HCT116 (cell line): Measurements from ENCODE around the gene TIMM13. TPM values are rescaled to one million over a fixed set of nuclear protein-coding genes. Genes with fewer than 3 reads are reported as not detected.

Source experiments
- ATAC-seq: fragments of 200-7000 bp; cut with Tn5 transposase; 2 replicates; pipeline ENCODE4 v1.9.1; 2020; ENCODE audit warnings: mild to moderate bottlenecking, moderate library complexity
- BruUV-seq: library from RNA; stranded (reverse); fragments of 400-500 nt; replicated peaks from 2 replicates; lab custom pipeline; 2021; lab: Mats Ljungman, UMichigan
- CTCF ChIA-PET: fragments of 300-600 bp; sonication (Branson Sonifier 250); formaldehyde crosslinking; loops from one replicate; lab custom pipeline; 2021; ENCODE audit warnings: antibody characterized with exemption; lab: Charles Lee
- POLR2A ChIA-PET: fragments of 300-600, 350-600 bp; sonication (Branson Sonifier 250); formaldehyde crosslinking; loops from one replicate; lab custom pipeline; 2021; ENCODE audit warnings: antibody characterized with exemption; lab: Charles Lee
- RAD21 ChIA-PET, 2 experiments: fragments of 300-600 bp; sonication (Branson Sonifier 250); formaldehyde crosslinking; loops; one replicate each; lab custom pipeline; 2023; ENCODE audit warnings: low total read pairs in 2 of 2; ENCODE audit not compliant: uncharacterized antibody in 2 of 2, unreplicated experiment in 2 of 2, low non-redundant PET in 1 of 2; lab: Charles Lee
- DNase-seq: peaks from one replicate; pipeline ENCODE4 v3.0.0-alpha.2; 2010; ENCODE audit warnings: low read depth, low spot score
- H2AFZ ChIP-seq: fragments of 200-600 bp; shearing (Covaris generic), sonication (generic); 2 replicates; pipeline ENCODE4 v1.6.1; 2017; ENCODE audit warnings: low read depth, mixed run types, mixed read lengths, antibody characterized with exemption, low read length; ENCODE audit not compliant: poor library complexity, severe bottlenecking
- H3K27ac ChIP-seq: 2 replicates; pipeline ENCODE4 v1.5.1; 2012; ENCODE audit warnings: low read depth, low read length
- H3K27me3 ChIP-seq: fragments of 200-600 bp; sonication (generic); 2 replicates; pipeline ENCODE4 v1.6.1; 2016; ENCODE audit warnings: mixed run types, low read length, mixed read lengths; ENCODE audit not compliant: insufficient read depth
- H3K36me3 ChIP-seq, 2 experiments: fragments of 200-500 bp in 1 of 2; fragments of 200-600 bp in 1 of 2; sonication (Bioruptor generic) in 1 of 2; sonication (generic) in 1 of 2; 2 replicates each; pipeline versions ENCODE4 v1.5.1 to v1.6.1; 2014 to 2016; ENCODE audit warnings: low read length in 2 of 2, inconsistent platforms in 1 of 2, mixed read lengths in 1 of 2, mixed run types in 1 of 2; ENCODE audit not compliant: insufficient read depth in 2 of 2, control insufficient read depth in 1 of 2
- H3K4me1 ChIP-seq, 2 experiments: fragments of 200-600 bp in 1 of 2; sonication (generic) in 1 of 2; 2 replicates each; pipeline versions ENCODE4 v1.5.1 to v1.6.1; 2012 to 2017; ENCODE audit warnings: low read length in 2 of 2, inconsistent platforms in 1 of 2, mild to moderate bottlenecking in 1 of 2, mixed read lengths in 1 of 2, mixed run types in 1 of 2, moderate library complexity in 1 of 2; ENCODE audit not compliant: insufficient read depth in 2 of 2, control insufficient read depth in 1 of 2
- H3K4me2 ChIP-seq: fragments of 200-600 bp; sonication (generic); 2 replicates; pipeline ENCODE4 v1.6.1; 2017; ENCODE audit warnings: mixed run types, low read length, mixed read lengths
- H3K4me3 ChIP-seq, 2 experiments: fragments of 200-600 bp in 1 of 2; sonication (generic) in 1 of 2; replicated peaks in 1 of 2; 2 replicates each; pipeline ENCODE4 v1.5.1; 2011 to 2016; ENCODE audit warnings: low read length in 2 of 2, control low read depth in 1 of 2, low read depth in 1 of 2, mild to moderate bottlenecking in 1 of 2, mixed read lengths in 1 of 2, mixed run types in 1 of 2
- H3K79me2 ChIP-seq: fragments of 200-600 bp; sonication (generic); 2 replicates; pipeline ENCODE4 v1.6.1; 2017; ENCODE audit warnings: mild to moderate bottlenecking, mixed run types, low read length, moderate library complexity, mixed read lengths; ENCODE audit not compliant: insufficient read depth
- H3K9ac ChIP-seq: fragments of 200-600 bp; sonication (generic); 2 replicates; pipeline ENCODE4 v1.6.1; 2016; ENCODE audit warnings: low read length, mixed read lengths
- H3K9me2 ChIP-seq: fragments of 200-600 bp; sonication (generic), shearing (Covaris generic); 2 replicates; pipeline ENCODE4 v1.6.1; 2017; ENCODE audit warnings: mixed run types, mild to moderate bottlenecking, moderate library complexity; ENCODE audit not compliant: insufficient read depth
- H3K9me3 ChIP-seq, 2 experiments: fragments of 200-500 bp in 1 of 2; fragments of 200-600 bp in 1 of 2; sonication (Bioruptor generic) in 1 of 2; sonication (generic) in 1 of 2; 2 replicates each; pipeline ENCODE4 v1.6.1; 2014 to 2017; ENCODE audit warnings: low read length in 2 of 2, mixed read lengths in 2 of 2, inconsistent platforms in 1 of 2, low read depth in 1 of 2, mild to moderate bottlenecking in 1 of 2, mixed run types in 1 of 2, moderate library complexity in 1 of 2; ENCODE audit not compliant: control insufficient read depth in 1 of 2, insufficient read depth in 1 of 2
- H4K20me1 ChIP-seq: fragments of 200-600 bp; sonication (generic), shearing (Covaris generic); 2 replicates; pipeline ENCODE4 v1.6.1; 2017; ENCODE audit warnings: mixed run types, mild to moderate bottlenecking, moderate library complexity; ENCODE audit not compliant: insufficient read depth
- EGR1 ChIP-seq: IDR thresholded peaks from 2 replicates; pipeline ENCODE4 v1.6.1; 2012; ENCODE audit warnings: low read depth
- ELF1 ChIP-seq: IDR thresholded peaks from 2 replicates; pipeline ENCODE4 v1.6.1; 2012; ENCODE audit warnings: low read depth, borderline replicate concordance
- POLR2AphosphoS5 ChIP-seq: IDR thresholded peaks from 2 replicates; pipeline ENCODE4 v1.6.1; 2011; ENCODE audit warnings: mild to moderate bottlenecking, low read depth, low read length, moderate library complexity
- intact Hi-C: fragments of 100-400 bp; cut with micrococcal nuclease; formaldehyde crosslinking; loops from 2 replicates; pipeline ENCODE4 v1.10.0; 2022
- total RNA-seq: library from RNA; stranded (reverse); gene quantifications from one replicate; pipeline ENCODE4 v1.2.1, GENCODE V29; 2021; ENCODE audit not compliant: unreplicated experiment
- TF ChIP-seq, protein P1 (sequence below), 3 experiments: fragments of 200-600 bp in 1 of 3; sonication (generic) in 1 of 3; IDR thresholded peaks in 2 of 3; conservative IDR thresholded peaks in 1 of 3; 2 replicates each; pipeline ENCODE4 v1.5.1; 2012 to 2017; ENCODE audit warnings: low read depth in 2 of 3, low read length in 2 of 3, antibody characterized with exemption in 1 of 3, borderline replicate concordance in 1 of 3, control low read depth in 1 of 3, mild to moderate bottlenecking in 1 of 3, mixed read lengths in 1 of 3, mixed run types in 1 of 3, moderate library complexity in 1 of 3; ENCODE audit not compliant: insufficient read depth in 1 of 3

TIMM13 gene
- total RNA-seq, 1 experiment from 2014 or later, result 151 TPM

DNA sequence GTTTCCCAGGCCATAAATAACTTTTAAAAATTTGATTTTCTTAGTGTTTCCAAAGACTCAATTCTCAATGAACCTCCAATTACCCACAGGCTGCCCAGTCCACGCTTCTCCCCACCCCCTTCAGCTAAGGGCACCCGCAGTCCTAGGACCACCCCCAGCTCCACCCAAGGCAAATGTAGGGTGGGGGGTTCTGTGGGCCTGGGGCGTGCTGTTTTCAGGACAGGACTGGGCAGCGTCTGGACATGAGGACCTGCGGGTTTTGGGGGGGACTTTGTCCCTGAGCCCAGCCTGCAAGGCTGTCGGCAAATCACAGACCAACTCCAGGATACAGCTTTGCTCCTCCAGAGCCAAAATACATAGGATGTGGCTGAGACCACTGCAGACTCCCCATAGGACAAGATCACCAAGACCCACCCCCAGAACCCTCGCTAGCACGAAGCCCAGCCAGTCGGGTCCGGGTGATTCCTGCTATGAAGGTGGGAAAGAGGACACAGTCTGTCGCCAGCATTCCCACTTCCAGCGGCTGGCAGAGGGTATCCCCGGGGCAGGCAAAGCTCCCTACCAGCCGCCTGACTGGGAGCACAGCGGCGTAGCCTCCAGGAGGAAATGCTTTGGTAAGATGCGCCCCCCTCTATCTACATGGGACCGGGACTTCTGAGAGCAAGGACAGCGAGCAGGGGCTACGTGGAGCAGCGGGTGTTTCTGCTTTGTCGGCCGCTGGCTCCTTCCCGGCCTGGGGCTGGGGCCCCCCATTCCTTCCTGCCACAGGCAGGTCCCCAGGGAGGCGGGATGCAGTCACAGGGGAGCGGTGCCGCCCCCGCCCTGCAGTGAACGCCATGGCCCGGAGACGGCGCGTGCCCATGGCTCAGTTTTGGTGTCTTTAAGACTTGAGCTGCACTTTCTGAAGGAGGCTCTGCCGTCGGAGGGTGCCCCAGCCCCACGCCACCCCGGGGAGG lies 1.6 kb upstream of the TIMM13 start:
- intact Hi-C loops, result no loop called here
- CTCF ChIA-PET, result no interaction called here

DNA sequence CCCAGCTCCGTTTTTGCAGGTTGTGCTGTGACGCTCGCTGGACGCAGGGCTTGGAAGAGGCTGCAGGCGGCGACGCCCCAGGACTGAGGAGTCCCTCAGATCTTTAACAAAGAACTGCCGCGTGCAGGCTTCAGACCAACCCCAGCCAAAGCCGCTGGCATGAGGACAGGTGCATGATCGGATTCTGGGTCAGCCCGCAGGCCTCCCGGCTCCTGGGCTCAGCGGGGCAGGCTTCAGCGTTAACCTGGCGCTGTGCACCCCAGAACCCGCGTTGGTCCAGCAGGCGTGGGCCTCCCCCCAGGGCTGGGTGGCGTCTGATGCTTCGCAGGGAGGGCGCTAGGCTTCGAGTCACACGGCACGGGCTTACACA lies 920 bp upstream of the TIMM13 start:
- Histone ChIP-seq H3K9me3 (no peaks in the 10 kb centered on the region), H3K27ac (peak overlapping the region; percentile 88), H3K4me3 (no peak overlapping the region; a peak in 1 of 4 replicates), H2AFZ (no peak overlapping the region), H3K4me2 (peak overlapping the region; percentile 99), H3K36me3 (peaks cover 16 to 51% of the 10 kb centered on the region in 2 experiments; a peak in 3 of 4 replicates), H3K9ac (peak overlapping the region; percentile 100; the same call in 1 of the 2 replicates), H3K9me2 (no peaks in the 10 kb centered on the region), H4K20me1 (peaks cover 5% of the 10 kb centered on the region; the same call in 1 of the 2 replicates), H3K4me1 (peaks cover 6 to 25% of the 10 kb centered on the region in 2 experiments; a peak in 3 of 4 replicates), H3K79me2 (peaks cover 38% of the 10 kb centered on the region), H3K27me3 (no peaks in the 10 kb centered on the region)
- TF ChIP-seq, protein P1, sequence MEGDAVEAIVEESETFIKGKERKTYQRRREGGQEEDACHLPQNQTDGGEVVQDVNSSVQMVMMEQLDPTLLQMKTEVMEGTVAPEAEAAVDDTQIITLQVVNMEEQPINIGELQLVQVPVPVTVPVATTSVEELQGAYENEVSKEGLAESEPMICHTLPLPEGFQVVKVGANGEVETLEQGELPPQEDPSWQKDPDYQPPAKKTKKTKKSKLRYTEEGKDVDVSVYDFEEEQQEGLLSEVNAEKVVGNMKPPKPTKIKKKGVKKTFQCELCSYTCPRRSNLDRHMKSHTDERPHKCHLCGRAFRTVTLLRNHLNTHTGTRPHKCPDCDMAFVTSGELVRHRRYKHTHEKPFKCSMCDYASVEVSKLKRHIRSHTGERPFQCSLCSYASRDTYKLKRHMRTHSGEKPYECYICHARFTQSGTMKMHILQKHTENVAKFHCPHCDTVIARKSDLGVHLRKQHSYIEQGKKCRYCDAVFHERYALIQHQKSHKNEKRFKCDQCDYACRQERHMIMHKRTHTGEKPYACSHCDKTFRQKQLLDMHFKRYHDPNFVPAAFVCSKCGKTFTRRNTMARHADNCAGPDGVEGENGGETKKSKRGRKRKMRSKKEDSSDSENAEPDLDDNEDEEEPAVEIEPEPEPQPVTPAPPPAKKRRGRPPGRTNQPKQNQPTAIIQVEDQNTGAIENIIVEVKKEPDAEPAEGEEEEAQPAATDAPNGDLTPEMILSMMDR (IDR thresholded peaks at IDR 0.05 in 2 of 3, conservative IDR thresholded peaks at IDR 0.05 in 1 of 3; ENCODE audit: borderline replicate concordance in 1 of 3, insufficient read depth in 1 of 3, low read depth in 2 of 3, low read length in 2 of 3), result no peak
- peak; percentile 10; the same call in 1 of the 2 replicates for TF ChIP-seq POLR2AphosphoS5
- TF ChIP-seq ELF1, result no peak
- RAD21 ChIA-PET, result no interaction called here
- DNase-seq, result no peak
- intact Hi-C loops, result no loop called here
- BruUV-seq, result TSS peak; percentile 15
- POLR2A ChIA-PET, result interaction anchor here (0.8 to 1.6 kb wide), 5 partner anchors 29 to 172 kb away, joined by 3 to 13 read pairs (median 3); partner anchors contain the start of genes GADD45B and LMNB2
- no peak for ATAC-seq
- CTCF ChIA-PET, result interaction anchor here (1.0 to 1.4 kb wide), 2 partner anchors 183 to 209 kb away, joined by 6 to 7 read pairs; no protein-coding TSS in a partner anchor

More for the DNA sequence above, 1.6 kb upstream of the TIMM13 start:
- H3K9me3 ChIP-seq, result no peaks in the 10 kb centered on the region
- H3K4me1 ChIP-seq, result peaks cover 6 to 25% of the 10 kb centered on the region in 2 experiments; a peak in 3 of 4 replicates
- peaks cover 16 to 44% of the 10 kb centered on the region in 2 experiments; a peak in 3 of 4 replicates for H3K36me3 ChIP-seq
- no peaks in the 10 kb centered on the region for H3K27me3 ChIP-seq
- RAD21 ChIA-PET, result no interaction called here
- H3K27ac ChIP-seq, result 0 out of 2 replicates have a peak overlapping the region, but pooled peaks have one; percentile 88
- no peak for DNase-seq
- no peak overlapping the region for H2AFZ ChIP-seq
- no peak overlapping the region for H3K4me3 ChIP-seq
- no peak for ATAC-seq
- H4K20me1 ChIP-seq, result peaks cover 5% of the 10 kb centered on the region; the same call in 1 of the 2 replicates
- no peaks in the 10 kb centered on the region for H3K9me2 ChIP-seq
- H3K4me2 ChIP-seq, result no peak overlapping the region
- H3K9ac ChIP-seq, result no peak overlapping the region
- no TSS peak for BruUV-seq
- POLR2A ChIA-PET, result no interaction called here
- H3K79me2 ChIP-seq, result peaks cover 32% of the 10 kb centered on the region
- TF ChIP-seq POLR2AphosphoS5 (0 out of 2 replicates have a peak, but pooled peaks have one; percentile 9), EGR1 (no peak)
